ENCODE measurements around the gene THNSL1. TPM values are rescaled to one million over a fixed set of nuclear protein-coding genes. Genes with fewer than 3 reads are reported as not detected.

THNSL1 gene
- polyA plus RNA-seq (2012; rRNA removed): 1.3 and 1.9 TPM in 2 replicates
- polyA plus RNA-seq (2012; cell fraction: cytosol; rRNA removed): 2.2 and 2.7 TPM in 2 replicates
- 0.66 and 1.3 TPM in 2 replicates for polyA plus RNA-seq (2012; cell fraction: nucleus; rRNA removed)

- Histone ChIP-seq H2AFZ (ENCODE audit: low read depth) (peak within 1 kb of the TSS; percentile 95), H3K4me3 (ENCODE audit: low read depth in 2 of 2, low read length in 1 of 2) (peak within 1 kb of the TSS; percentile 72 to 74), H3F3A (replicated peaks; ENCODE audit: insufficient read depth) (peaks cover 12% of the 10 kb centered on the region), H3K9me2 (no peaks in the 10 kb centered on the region), H3K4me1 (ENCODE audit: control insufficient read depth in 1 of 2, insufficient read depth in 2 of 2, low read depth in 1 of 2, low read length in 1 of 2) (peaks cover 4 to 14% of the 10 kb centered on the region in 2 experiments; a peak in 2 of 4 replicates), H3K9ac (peak within 1 kb of the TSS; percentile 78), H3K36me3 (replicated peaks in 1 of 2; ENCODE audit: control insufficient read depth in 1 of 2, insufficient read depth in 2 of 2, low read length in 1 of 2) (no peaks in the 10 kb centered on the region), H3K27me3 (ENCODE audit: insufficient read depth) (no peaks in the 10 kb centered on the region), H3K4me2 (peak within 1 kb of the TSS; percentile 92), H3K27ac (ENCODE audit: low read depth in 2 of 2, low read length in 1 of 2) (peak within 1 kb of the TSS; percentile 89 to 98), H4K20me1 (ENCODE audit: insufficient read depth) (no peaks in the 10 kb centered on the region), H3K9me3 (no peaks in the 10 kb centered on the region), H3K79me2 (ENCODE audit: insufficient read depth) (peaks cover 11% of the 10 kb centered on the region; the same call in 1 of the 2 replicates)
- CTCF ChIA-PET: interaction anchor here (1.0 to 1.8 kb wide), 4 partner anchors 27 to 374 kb away, joined by 3 to 8 read pairs (median 4); partner anchors contain the start of gene PRTFDC1
- under 1% methylated on average over 43 of the region's 69 CpGs for WGBS (ENCODE audit: low lambda C conversion rate)
- POLR2A ChIA-PET: interaction anchor here (0.8 to 1.2 kb wide), 5 partner anchors 64 to 679 kb away, joined by 3 to 7 read pairs (median 4); partner anchors contain the start of genes ARHGAP21 and GPR158
- DNase-seq: peak; percentile 92
- TF ChIP-seq MEF2A (IDR thresholded peaks at IDR 0.05; ENCODE audit: borderline replicate concordance, low read depth) (no peak), EP300 (IDR thresholded peaks at IDR 0.05; ENCODE audit: borderline replicate concordance in 1 of 2, low read depth in 1 of 2, low read length in 1 of 2) (0 out of 4 replicates have a peak, but pooled peaks of 1 of the 2 experiments have one; percentile 8), TEAD4 (IDR thresholded peaks at IDR 0.05; ENCODE audit: borderline replicate concordance, insufficient read depth) (no peak), SIN3A (IDR thresholded peaks at IDR 0.05; ENCODE audit: borderline replicate concordance, low read depth, low read length) (0 out of 2 replicates have a peak, but pooled peaks have one; percentile 8), REST (IDR thresholded peaks at IDR 0.05; ENCODE audit: low read depth, low read length) (no peak), FOXM1 (IDR thresholded peaks at IDR 0.05; ENCODE audit: low read depth) (0 out of 2 replicates have a peak, but pooled peaks have one; percentile 14), NRF1 (IDR thresholded peaks at IDR 0.05; ENCODE audit: low read depth, low read length) (peak; percentile 78), PBX3 (IDR thresholded peaks at IDR 0.05) (no peak), YY1 (IDR thresholded peaks at IDR 0.05; ENCODE audit: low read depth) (peak; percentile 26; the same call in 1 of the 2 replicates), POLR2AphosphoS5 (IDR thresholded peaks at IDR 0.05; ENCODE audit: low read depth, low read length) (peak; percentile 83), USF1 (IDR thresholded peaks at IDR 0.05; ENCODE audit: borderline replicate concordance, low read depth) (peak; percentile 97), USF2 (IDR thresholded peaks at IDR 0.05; ENCODE audit: borderline replicate concordance, low read depth, low read length) (peak; percentile 89), TCF12 (IDR thresholded peaks at IDR 0.05) (no peak), TAF1 (IDR thresholded peaks at IDR 0.05; ENCODE audit: borderline replicate concordance, low read depth, low read length) (peak; percentile 67), MAX (IDR thresholded peaks at IDR 0.05; ENCODE audit: low read depth) (peak; percentile 94), MXI1 (IDR thresholded peaks at IDR 0.05; ENCODE audit: low read depth, low read length) (peak; percentile 93)
These were observed at the start of gene THNSL1 for GRCh38 chr10:25016376-25017153. Gene THNSL1, plus strand, starts transcription at chr10:25016612. Its CDS starts 6,612 bp downstream, at chr10:25023224.

Measured in SK-N-SH (cell line).